Caco-2 (cell line): ENCODE measurements around the gene MICU1. TPM values are rescaled to one million over a fixed set of nuclear protein-coding genes. Genes with fewer than 3 reads are reported as not detected.

ENCODE experiments used
- BruUV-seq: library from RNA; stranded (reverse); fragments of 400-500 nt; replicated peaks from 2 replicates; lab custom pipeline; 2021; lab: Mats Ljungman, UMichigan
- CTCF ChIA-PET: fragments of 300-600 bp; sonication (Branson Sonifier 250); formaldehyde crosslinking; loops from one replicate; lab custom pipeline; 2022; ENCODE audit warnings: antibody characterized with exemption; lab: Charles Lee
- POLR2A ChIA-PET: fragments of 300-600 bp; sonication (Branson Sonifier 250); formaldehyde crosslinking; loops from one replicate; lab custom pipeline; 2022; ENCODE audit warnings: antibody characterized with exemption; lab: Charles Lee
- DNase-seq, 2 experiments: peaks; one replicate each; pipeline versions ENCODE4 v3.0.0 to v3.0.0-alpha.2; 2020 to 2022
- H3K27me3 ChIP-seq: replicated peaks from 2 replicates; pipeline ENCODE4 v1.6.0; 2011; ENCODE audit warnings: low read length; ENCODE audit not compliant: control insufficient read depth, insufficient read depth
- H3K36me3 ChIP-seq: 2 replicates; pipeline ENCODE4 v1.5.1; 2011; ENCODE audit warnings: low read length; ENCODE audit not compliant: control insufficient read depth, insufficient read depth
- H3K4me1 ChIP-seq: fragments of 250-450 bp; sonication (Bioruptor Pico); 2 replicates; pipeline ENCODE4 v1.5.1; 2020; ENCODE audit warnings: mild to moderate bottlenecking
- H3K4me3 ChIP-seq: 2 replicates; pipeline ENCODE4 v1.5.1; 2011; ENCODE audit warnings: low read depth, mild to moderate bottlenecking, control low read depth, low read length
- H3K9me3 ChIP-seq: fragments of 250-450 bp; sonication (Bioruptor Pico); 2 replicates; pipeline ENCODE4 v1.5.1; 2020; ENCODE audit warnings: mild to moderate bottlenecking, moderate library complexity
- H3K27ac Mint-ChIP-seq: one replicate; pipeline ENCODE4 v1.8.0; 2022; ENCODE audit warnings: mixed read lengths; ENCODE audit not compliant: unreplicated experiment
- H3K27me3 Mint-ChIP-seq: one replicate; pipeline ENCODE4 v1.8.0; 2022; ENCODE audit warnings: mixed read lengths; ENCODE audit not compliant: insufficient read depth, unreplicated experiment
- H3K36me3 Mint-ChIP-seq: one replicate; pipeline ENCODE4 v1.8.0; 2022; ENCODE audit warnings: mild to moderate bottlenecking, mixed read lengths; ENCODE audit not compliant: insufficient read depth, unreplicated experiment
- H3K4me1 Mint-ChIP-seq: one replicate; pipeline ENCODE4 v1.8.0; 2022; ENCODE audit warnings: low read depth, mixed read lengths; ENCODE audit not compliant: unreplicated experiment
- H3K4me3 Mint-ChIP-seq: one replicate; pipeline ENCODE4 v1.8.0; 2022; ENCODE audit warnings: mild to moderate bottlenecking, moderate library complexity, mixed read lengths; ENCODE audit not compliant: unreplicated experiment
- H3K9me3 Mint-ChIP-seq: one replicate; pipeline ENCODE4 v1.8.0; 2022; ENCODE audit warnings: mixed read lengths; ENCODE audit not compliant: unreplicated experiment
- intact Hi-C: fragments of 100-400 bp; cut with micrococcal nuclease; formaldehyde crosslinking; loops from one replicate; pipeline ENCODE4 v1.10.0; 2022; ENCODE audit not compliant: unreplicated experiment
- total RNA-seq: library from RNA; stranded (reverse); gene quantifications from 2 replicates; pipeline ENCODE4 v1.2.3, GENCODE V29; 2022
- TF ChIP-seq, protein P1 (sequence below), 2 experiments: fragments of 200-600 bp in 1 of 2; IDR thresholded peaks; 1 replicate in 1 of 2; 2 replicates in 1 of 2; pipeline versions ENCODE4 v1.5.1 to v1.8.0; 2011 to 2022; ENCODE audit warnings: antibody characterized with exemption in 1 of 2, control low read depth in 1 of 2, inconsistent platforms in 1 of 2, low read depth in 1 of 2, low read length in 1 of 2, mild to moderate bottlenecking in 1 of 2, moderate library complexity in 1 of 2; ENCODE audit not compliant: insufficient read depth in 1 of 2, severe bottlenecking in 1 of 2, unreplicated experiment in 1 of 2

MICU1 gene
- total RNA-seq, 1 experiment from 2014 or later: 83.2 TPM

DNA sequence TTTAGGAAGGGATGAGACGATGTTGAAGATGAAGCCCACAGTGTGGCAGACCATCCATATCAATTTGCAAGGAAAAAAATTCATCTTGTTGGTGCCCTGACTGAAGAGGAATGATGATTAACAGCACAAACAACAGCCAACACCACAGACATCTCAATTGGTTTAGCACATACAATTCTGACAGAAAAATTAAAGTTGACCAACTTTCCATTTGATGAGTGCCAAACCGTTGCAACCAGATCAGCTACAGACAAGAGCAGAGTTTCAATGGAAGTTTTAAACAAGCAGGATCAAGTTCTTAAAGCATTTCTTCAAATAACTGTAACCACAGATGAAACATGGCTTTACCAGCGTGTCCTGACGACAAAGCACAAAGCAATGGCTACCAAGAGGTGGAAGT lies 138.8 kb downstream of the MICU1 start:
- H3K9me3 ChIP-seq: no peaks in the 10 kb centered on the region
- H3K4me1 Mint-ChIP-seq: no peaks in the 10 kb centered on the region
- H3K27me3 Mint-ChIP-seq: no peaks in the 10 kb centered on the region
- CTCF ChIA-PET: no interaction called here
- H3K27ac Mint-ChIP-seq: no peak overlapping the region
- intact Hi-C loops: no loop called here
- no peaks in the 10 kb centered on the region for H3K36me3 Mint-ChIP-seq
- H3K36me3 ChIP-seq: no peaks in the 10 kb centered on the region; the same call in 1 of the 2 replicates
- no peak overlapping the region for H3K4me3 ChIP-seq
- no peaks in the 10 kb centered on the region for H3K4me1 ChIP-seq
- no peaks in the 10 kb centered on the region for H3K9me3 Mint-ChIP-seq
- no peak overlapping the region for H3K4me3 Mint-ChIP-seq
- no peaks in the 10 kb centered on the region for H3K27me3 ChIP-seq
- no peak for DNase-seq
- BruUV-seq: no TSS peak
- POLR2A ChIA-PET: no interaction called here
- TF ChIP-seq, protein P1, sequence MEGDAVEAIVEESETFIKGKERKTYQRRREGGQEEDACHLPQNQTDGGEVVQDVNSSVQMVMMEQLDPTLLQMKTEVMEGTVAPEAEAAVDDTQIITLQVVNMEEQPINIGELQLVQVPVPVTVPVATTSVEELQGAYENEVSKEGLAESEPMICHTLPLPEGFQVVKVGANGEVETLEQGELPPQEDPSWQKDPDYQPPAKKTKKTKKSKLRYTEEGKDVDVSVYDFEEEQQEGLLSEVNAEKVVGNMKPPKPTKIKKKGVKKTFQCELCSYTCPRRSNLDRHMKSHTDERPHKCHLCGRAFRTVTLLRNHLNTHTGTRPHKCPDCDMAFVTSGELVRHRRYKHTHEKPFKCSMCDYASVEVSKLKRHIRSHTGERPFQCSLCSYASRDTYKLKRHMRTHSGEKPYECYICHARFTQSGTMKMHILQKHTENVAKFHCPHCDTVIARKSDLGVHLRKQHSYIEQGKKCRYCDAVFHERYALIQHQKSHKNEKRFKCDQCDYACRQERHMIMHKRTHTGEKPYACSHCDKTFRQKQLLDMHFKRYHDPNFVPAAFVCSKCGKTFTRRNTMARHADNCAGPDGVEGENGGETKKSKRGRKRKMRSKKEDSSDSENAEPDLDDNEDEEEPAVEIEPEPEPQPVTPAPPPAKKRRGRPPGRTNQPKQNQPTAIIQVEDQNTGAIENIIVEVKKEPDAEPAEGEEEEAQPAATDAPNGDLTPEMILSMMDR (IDR thresholded peaks at IDR 0.05; ENCODE audit: insufficient read depth in 1 of 2, low read depth in 1 of 2, low read length in 1 of 2, severe bottlenecking in 1 of 2, unreplicated experiment in 1 of 2): no peak

GRCh38 chr10:72485701-72486100 lies 140.2 kb downstream of the MICU1 start:
- H3K36me3 ChIP-seq: no peaks in the 10 kb centered on the region
- H3K4me1 ChIP-seq: no peaks in the 10 kb centered on the region
- Mint-ChIP-seq H3K4me1 (no peaks in the 10 kb centered on the region), H3K36me3 (no peaks in the 10 kb centered on the region), H3K9me3 (no peaks in the 10 kb centered on the region), H3K27me3 (no peaks in the 10 kb centered on the region), H3K4me3 (no peak overlapping the region), H3K27ac (no peak overlapping the region)
- POLR2A ChIA-PET: no interaction called here
- no peaks in the 10 kb centered on the region for H3K9me3 ChIP-seq
- no TSS peak for BruUV-seq
- no peak overlapping the region for H3K4me3 ChIP-seq
- no peak for DNase-seq
- intact Hi-C loops: no loop called here
- CTCF ChIA-PET: no interaction called here
- no peaks in the 10 kb centered on the region for H3K27me3 ChIP-seq
- TF ChIP-seq, protein P1 (IDR thresholded peaks at IDR 0.05; ENCODE audit: insufficient read depth in 1 of 2, low read depth in 1 of 2, low read length in 1 of 2, severe bottlenecking in 1 of 2, unreplicated experiment in 1 of 2): no peak

GRCh38 chr10:72484521-72484920 lies 141.4 kb downstream of the MICU1 start:
- Mint-ChIP-seq H3K27ac (no peak overlapping the region), H3K4me1 (no peaks in the 10 kb centered on the region), H3K4me3 (no peak overlapping the region), H3K36me3 (no peaks in the 10 kb centered on the region), H3K27me3 (no peaks in the 10 kb centered on the region), H3K9me3 (no peaks in the 10 kb centered on the region)
- CTCF ChIA-PET: no interaction called here
- TF ChIP-seq, protein P1 (IDR thresholded peaks at IDR 0.05; ENCODE audit: insufficient read depth in 1 of 2, low read depth in 1 of 2, low read length in 1 of 2, severe bottlenecking in 1 of 2, unreplicated experiment in 1 of 2): no peak
- Histone ChIP-seq H3K27me3 (no peaks in the 10 kb centered on the region), H3K36me3 (no peaks in the 10 kb centered on the region), H3K4me1 (no peaks in the 10 kb centered on the region), H3K4me3 (no peak overlapping the region), H3K9me3 (no peaks in the 10 kb centered on the region)
- POLR2A ChIA-PET: no interaction called here
- no TSS peak for BruUV-seq
- DNase-seq: no peak
- intact Hi-C loops: no loop called here
